ENCODE results near the gene PLCXD1.
"Not testable (repeated sequence)": the region's sequence is repeated elsewhere in the genome, so short reads cannot be mapped to it uniquely, and the experiment has no call there.

PLCXD1 gene

GRCh38 chrX:291411-291901 is 10.3 kb downstream of the PLCXD1 start:
- DNase-seq (ENCODE audit: low spot score): no peak

- DNase-seq (ENCODE audit: low spot score): no peak
These were observed 12.0 kb downstream of the PLCXD1 start for GRCh38 chrX:292900-293897.

GRCh38 chrX:295136-295535 is 14.0 kb downstream of the PLCXD1 start:
- no peak for DNase-seq (ENCODE audit: low spot score)

GRCh38 chrX:298993-299392 is 17.8 kb downstream of the PLCXD1 start:
- no peak for DNase-seq (ENCODE audit: low spot score)

GRCh38 chrX:300334-300733 is 19.2 kb downstream of the PLCXD1 start:
- DNase-seq (ENCODE audit: low spot score): no peak

GRCh38 chrX:302975-303374 is 21.8 kb downstream of the PLCXD1 start:
- DNase-seq (ENCODE audit: low spot score): no peak

- not testable (repeated sequence) for DNase-seq (ENCODE audit: low spot score)
These were observed 24.8 kb downstream of the PLCXD1 start for GRCh38 chrX:305781-306613.

GRCh38 chrX:306614-307251 is 25.6 kb downstream of the PLCXD1 start:
- not testable (repeated sequence) for DNase-seq (ENCODE audit: low spot score)

GRCh38 chrX:307261-308111 is 26.3 kb downstream of the PLCXD1 start:
- no peak for DNase-seq (ENCODE audit: low spot score)

GRCh38 chrX:308821-309520 is 27.8 kb downstream of the PLCXD1 start:
- no peak for DNase-seq (ENCODE audit: low spot score)

- no peak for DNase-seq (ENCODE audit: low spot score)
These were observed 29.5 kb downstream of the PLCXD1 start for GRCh38 chrX:310621-311155.

- DNase-seq (ENCODE audit: low spot score): no peak
These were observed 30.3 kb downstream of the PLCXD1 start for GRCh38 chrX:311156-312129.

- no peak for DNase-seq (ENCODE audit: low spot score)
These were observed 31.6 kb downstream of the PLCXD1 start for GRCh38 chrX:312621-313331.

GRCh38 chrX:313546-313945 is 32.4 kb downstream of the PLCXD1 start:
- DNase-seq (ENCODE audit: low spot score): no peak

GRCh38 chrX:314049-314448 is 32.9 kb downstream of the PLCXD1 start:
- no peak for DNase-seq (ENCODE audit: low spot score)

GRCh38 chrX:314781-315595 is 33.8 kb downstream of the PLCXD1 start:
- no peak for DNase-seq (ENCODE audit: low spot score)

Measured in RKO (cell line).